Parathyroid adenoma (tissue), 2 donors: ENCODE data around the gene PAM.
A peak's percentile ranks its signal among the peaks of the same experiment; 100 is the strongest.

ENCODE experiments used
- H2AFZ ChIP-seq: fragments of 300-600 bp; sonication (generic); one replicate; pipeline ENCODE4 v1.7.0; 2017; ENCODE audit warnings: antibody characterized with exemption, mild to moderate bottlenecking
- H3K27ac ChIP-seq: fragments of 300-600 bp; sonication (generic); one replicate; pipeline ENCODE4 v1.7.0; 2017
- H3K27me3 ChIP-seq: fragments of 300-600 bp; sonication (generic); one replicate; pipeline ENCODE4 v1.7.0; 2017; ENCODE audit warnings: low read length; ENCODE audit not compliant: control insufficient read depth, insufficient read depth
- H3K36me3 ChIP-seq: fragments of 300-600 bp; sonication (generic); one replicate; pipeline ENCODE4 v1.7.0; 2017; ENCODE audit warnings: low read length; ENCODE audit not compliant: control insufficient read depth, insufficient read depth
- H3K4me1 ChIP-seq: fragments of 300-600 bp; sonication (generic); one replicate; pipeline ENCODE4 v1.7.0; 2017; ENCODE audit warnings: control low read depth
- H3K4me2 ChIP-seq: fragments of 300-600 bp; sonication (generic); one replicate; pipeline ENCODE4 v1.7.0; 2017; ENCODE audit warnings: low read length
- H3K4me3 ChIP-seq: fragments of 300-600 bp; sonication (generic); one replicate; pipeline ENCODE4 v1.7.0; 2017; ENCODE audit warnings: low read depth, low read length
- H3K79me2 ChIP-seq: fragments of 300-600 bp; sonication (generic); one replicate; pipeline ENCODE4 v1.7.0; 2017; ENCODE audit warnings: control low read depth
- H3K9ac ChIP-seq: fragments of 300-600 bp; sonication (generic); one replicate; pipeline ENCODE4 v1.7.0; 2017; ENCODE audit warnings: mild to moderate bottlenecking
- H3K9me3 ChIP-seq: fragments of 300-600 bp; sonication (generic); one replicate; pipeline ENCODE4 v1.7.0; 2017; ENCODE audit warnings: low read length; ENCODE audit not compliant: control insufficient read depth
- CTCF ChIP-seq: fragments of 300-600 bp; sonication (generic); IDR thresholded peaks from one replicate; pipeline ENCODE4 v1.7.0; 2017; ENCODE audit warnings: antibody characterized with exemption, mild to moderate bottlenecking
- donor health status: primary hyperparathyroidism.

The PAM gene

GRCh38 chr5:102818345-102818744, 63.2 kb downstream of the PAM start:
- Histone ChIP-seq H3K79me2 (peaks cover 10% of the 10 kb centered on the region), H3K4me3 (no peak overlapping the region), H3K9ac (no peak overlapping the region), H3K27ac (no peak overlapping the region), H3K36me3 (no peaks in the 10 kb centered on the region), H3K27me3 (no peaks in the 10 kb centered on the region), H3K9me3 (no peaks in the 10 kb centered on the region), H3K4me2 (no peak overlapping the region), H3K4me1 (peaks cover 14% of the 10 kb centered on the region), H2AFZ (no peak overlapping the region)
- TF ChIP-seq CTCF = no peak

DNA sequence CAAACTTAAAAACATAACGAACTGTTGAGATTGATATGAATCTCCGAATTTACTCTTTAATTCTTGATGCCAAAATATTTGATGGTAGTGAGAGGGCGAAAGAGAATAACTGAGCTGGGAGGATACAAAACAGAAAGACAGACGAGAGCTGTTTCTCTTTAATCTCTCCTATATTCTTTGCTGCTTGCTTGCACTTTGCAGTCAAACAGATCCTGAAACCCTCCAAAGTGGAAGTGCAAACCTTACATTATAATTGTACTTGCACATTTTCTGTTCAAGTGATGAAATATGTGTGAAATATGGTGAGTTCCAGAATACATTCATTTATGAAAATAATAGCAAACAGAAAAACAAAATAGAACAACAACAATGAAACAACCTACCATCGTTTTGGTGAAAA, 63.8 kb downstream of the PAM start:
- no peak overlapping the region for H3K9ac ChIP-seq
- no peaks in the 10 kb centered on the region for H3K9me3 ChIP-seq
- H3K79me2 ChIP-seq = peaks cover 10% of the 10 kb centered on the region
- H3K27me3 ChIP-seq = no peaks in the 10 kb centered on the region
- H2AFZ ChIP-seq = no peak overlapping the region
- H3K36me3 ChIP-seq = no peaks in the 10 kb centered on the region
- no peak overlapping the region for H3K4me2 ChIP-seq
- H3K4me3 ChIP-seq = no peak overlapping the region
- H3K27ac ChIP-seq = no peak overlapping the region
- peaks cover 14% of the 10 kb centered on the region for H3K4me1 ChIP-seq
- TF ChIP-seq CTCF = no peak

GRCh38 chr5:102819634-102820033, 64.5 kb downstream of the PAM start:
- no peak overlapping the region for H3K9ac ChIP-seq
- TF ChIP-seq CTCF = peak; percentile 11

DNA sequence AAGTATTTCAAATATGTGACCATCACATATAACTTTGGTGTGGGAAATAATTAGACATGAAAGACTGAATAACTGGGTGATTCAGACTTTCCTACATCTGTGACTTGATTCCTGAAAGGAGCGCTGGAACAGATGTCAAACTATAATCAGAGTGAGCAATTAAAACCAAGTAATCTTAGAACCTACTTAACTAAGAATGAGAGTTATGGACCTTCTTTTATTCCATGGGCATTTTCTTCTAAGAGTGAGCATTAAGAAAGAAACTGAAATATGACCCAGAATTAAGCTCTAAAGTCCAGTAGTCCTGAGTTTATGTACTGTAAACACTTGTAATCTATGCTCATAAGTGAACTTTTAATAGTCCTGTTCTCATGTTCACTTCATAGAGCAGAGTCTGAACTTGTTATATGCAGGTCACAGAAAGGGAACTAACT, 68.4 kb downstream of the PAM start:
- H3K27ac ChIP-seq = no peak overlapping the region

More at GRCh38 chr5:102819634-102820033, 64.5 kb downstream of the PAM start:
- H3K27ac ChIP-seq = no peak overlapping the region
- no peaks in the 10 kb centered on the region for H3K36me3 ChIP-seq
- H3K9me3 ChIP-seq = no peaks in the 10 kb centered on the region
- H2AFZ ChIP-seq = no peak overlapping the region
- H3K4me1 ChIP-seq = peaks cover 14% of the 10 kb centered on the region
- H3K4me2 ChIP-seq = no peak overlapping the region
- no peaks in the 10 kb centered on the region for H3K27me3 ChIP-seq
- H3K4me3 ChIP-seq = no peak overlapping the region
- H3K79me2 ChIP-seq = peaks cover 10% of the 10 kb centered on the region

More for the DNA sequence above, 68.4 kb downstream of the PAM start:
- Histone ChIP-seq H3K4me3 (no peak overlapping the region), H3K4me1 (peaks cover 2% of the 10 kb centered on the region), H3K9ac (no peak overlapping the region), H3K9me3 (no peaks in the 10 kb centered on the region), H3K4me2 (no peak overlapping the region), H3K36me3 (no peaks in the 10 kb centered on the region), H3K79me2 (peaks cover 14% of the 10 kb centered on the region), H3K27me3 (no peaks in the 10 kb centered on the region), H2AFZ (no peak overlapping the region)
- no peak for TF ChIP-seq CTCF
